ENCODE data around the gene RNASE9.
"Not testable (repeated sequence)": the region's sequence is repeated elsewhere in the genome, so short reads cannot be mapped to it uniquely, and the experiment has no call there.

The RNASE9 gene

GRCh38 chr14:20522332-20522731 is 38.5 kb downstream of the RNASE9 start:
- DNase-seq (ENCODE audit: low read depth): peak; percentile 15
- H3K4me3 ChIP-seq (ENCODE audit: low read depth, low read length): no peak overlapping the region
- no peak for TF ChIP-seq MYC (IDR thresholded peaks at IDR 0.05; ENCODE audit: low read depth, low read length)
- TF ChIP-seq MAX (IDR thresholded peaks at IDR 0.05; ENCODE audit: low read depth, low read length): no peak
- no peak for TF ChIP-seq POLR2A (IDR thresholded peaks at IDR 0.05; ENCODE audit: extremely low read depth, insufficient read length)
- TF ChIP-seq CTCF (IDR thresholded peaks at IDR 0.05; ENCODE audit: low read depth, low read length): no peak

GRCh38 chr14:20516921-20517320 is 43.9 kb downstream of the RNASE9 start:
- no peak for DNase-seq (ENCODE audit: low read depth)
- TF ChIP-seq MYC (IDR thresholded peaks at IDR 0.05; ENCODE audit: low read depth, low read length): no peak
- no peak for TF ChIP-seq MAX (IDR thresholded peaks at IDR 0.05; ENCODE audit: low read depth, low read length)
- TF ChIP-seq POLR2A (IDR thresholded peaks at IDR 0.05; ENCODE audit: extremely low read depth, insufficient read length): no peak
- TF ChIP-seq CTCF (IDR thresholded peaks at IDR 0.05; ENCODE audit: low read depth, low read length): no peak
- H3K4me3 ChIP-seq (ENCODE audit: low read depth, low read length): no peak overlapping the region

- no peak for TF ChIP-seq CTCF (IDR thresholded peaks at IDR 0.05; ENCODE audit: low read depth, low read length)
- no peak for TF ChIP-seq POLR2A (IDR thresholded peaks at IDR 0.05; ENCODE audit: extremely low read depth, insufficient read length)
- no peak for TF ChIP-seq MAX (IDR thresholded peaks at IDR 0.05; ENCODE audit: low read depth, low read length)
- no peak for TF ChIP-seq MYC (IDR thresholded peaks at IDR 0.05; ENCODE audit: low read depth, low read length)
- no peak for DNase-seq (ENCODE audit: low read depth)
- no peak overlapping the region for H3K4me3 ChIP-seq (ENCODE audit: low read depth, low read length)
Measured at GRCh38 chr14:20515846-20516245, 45.0 kb downstream of the RNASE9 start.

GRCh38 chr14:20512177-20512905 is 48.5 kb downstream of the RNASE9 start:
- no peak for TF ChIP-seq POLR2A (IDR thresholded peaks at IDR 0.05; ENCODE audit: extremely low read depth, insufficient read length)
- no peak for TF ChIP-seq MYC (IDR thresholded peaks at IDR 0.05; ENCODE audit: low read depth, low read length)
- no peak for TF ChIP-seq MAX (IDR thresholded peaks at IDR 0.05; ENCODE audit: low read depth, low read length)
- no peak for TF ChIP-seq CTCF (IDR thresholded peaks at IDR 0.05; ENCODE audit: low read depth, low read length)
- DNase-seq (ENCODE audit: low read depth): no peak
- no peak overlapping the region for H3K4me3 ChIP-seq (ENCODE audit: low read depth, low read length)

GRCh38 chr14:20508367-20508766 is 52.5 kb downstream of the RNASE9 start:
- TF ChIP-seq MAX (IDR thresholded peaks at IDR 0.05; ENCODE audit: low read depth, low read length) (no peak), POLR2A (IDR thresholded peaks at IDR 0.05; ENCODE audit: extremely low read depth, insufficient read length) (no peak), MYC (IDR thresholded peaks at IDR 0.05; ENCODE audit: low read depth, low read length) (no peak), CTCF (IDR thresholded peaks at IDR 0.05; ENCODE audit: low read depth, low read length) (no peak)
- no peak overlapping the region for H3K4me3 ChIP-seq (ENCODE audit: low read depth, low read length)
- no peak for DNase-seq (ENCODE audit: low read depth)

- DNase-seq (ENCODE audit: low read depth); H3K4me3 ChIP-seq (ENCODE audit: low read depth, low read length): not testable (repeated sequence)
Measured at GRCh38 chr14:20507537-20507936, 53.3 kb downstream of the RNASE9 start.

- not testable (repeated sequence) for DNase-seq (ENCODE audit: low read depth); H3K4me3 ChIP-seq (ENCODE audit: low read depth, low read length)
Measured at GRCh38 chr14:20506752-20507151, 54.1 kb downstream of the RNASE9 start.

GRCh38 chr14:20506276-20506675 is 54.6 kb downstream of the RNASE9 start:
- not testable (repeated sequence) for DNase-seq (ENCODE audit: low read depth); H3K4me3 ChIP-seq (ENCODE audit: low read depth, low read length)

Data from NB4 (cell line).